Measurements from ENCODE around the gene PPP6R2. TPM values are rescaled to one million over a fixed set of nuclear protein-coding genes. Genes with fewer than 3 reads are reported as not detected.

Gene PPP6R2
- total RNA-seq, 2 donors from 2014 or later, result 58.7 to 81.2 TPM

GRCh38 chr22:50306753-50307749 lies 36.1 kb upstream of the PPP6R2 start, which contains the start of gene PLXNB2:
Gene PLXNB2 (minus strand): TSS chr22:50307646. CDS start chr22:50290584, 17,062 bp downstream.
- Histone ChIP-seq H3K36me3 (ENCODE audit: control insufficient read depth, insufficient read depth, low read length) (no peaks in the 10 kb centered on the region), H3K4me3 (ENCODE audit: low read length) (peak within 1 kb of the TSS; percentile 84), H3K9me3 (ENCODE audit: control insufficient read depth, low read length) (no peaks in the 10 kb centered on the region), H3K27me3 (ENCODE audit: control insufficient read depth, insufficient read depth, low read length, poor library complexity, severe bottlenecking) (no peaks in the 10 kb centered on the region), H3K4me1 (ENCODE audit: control insufficient read depth, insufficient read depth, low read length) (peaks cover 3% of the 10 kb centered on the region), H3K27ac (ENCODE audit: low read depth, low read length) (peak within 1 kb of the TSS; percentile 70), H3K9ac (ENCODE audit: extremely low read depth, low read length, poor library complexity, severe bottlenecking) (peak within 1 kb of the TSS; percentile 68)
- Mint-ChIP-seq H3K27ac (no peak within 1 kb of the TSS), H3K4me1 (peaks cover 14% of the 10 kb centered on the region), H3K27me3 (ENCODE audit: insufficient read depth) (peaks cover 2% of the 10 kb centered on the region), H3K36me3 (ENCODE audit: low read depth) (no peaks in the 10 kb centered on the region), H3K9me3 (no peaks in the 10 kb centered on the region), H3K4me3 (peak within 1 kb of the TSS; percentile 67)
- 0 to 1% methylated on average over 39 to 97 of the region's 105 CpGs for WGBS, 2 experiments (ENCODE audit: insufficient coverage in 1 of 2, insufficient read length in 1 of 2)
- DNase-seq, result peak; percentile 86
- no peak for TF ChIP-seq CTCF (conservative IDR thresholded peaks at IDR 0.05)

GRCh38 chr22:50307890-50308596 lies 35.1 kb upstream of the PPP6R2 start:
- WGBS, 2 experiments (ENCODE audit: insufficient coverage in 1 of 2, insufficient read length in 1 of 2), result 88 to 91% methylated on average over 10 to 18 of the region's 19 CpGs
- Histone ChIP-seq H3K4me1 (ENCODE audit: control insufficient read depth, insufficient read depth, low read length) (peaks cover 3% of the 10 kb centered on the region), H3K4me3 (ENCODE audit: low read length) (no peak overlapping the region), H3K27me3 (ENCODE audit: control insufficient read depth, insufficient read depth, low read length, poor library complexity, severe bottlenecking) (no peaks in the 10 kb centered on the region), H3K9ac (ENCODE audit: extremely low read depth, low read length, poor library complexity, severe bottlenecking) (no peak overlapping the region), H3K27ac (ENCODE audit: low read depth, low read length) (peak overlapping the region; percentile 17), H3K36me3 (ENCODE audit: control insufficient read depth, insufficient read depth, low read length) (no peaks in the 10 kb centered on the region), H3K9me3 (ENCODE audit: control insufficient read depth, low read length) (no peaks in the 10 kb centered on the region)
- Mint-ChIP-seq H3K27me3 (ENCODE audit: insufficient read depth) (peaks cover 2% of the 10 kb centered on the region), H3K27ac (no peak overlapping the region), H3K36me3 (ENCODE audit: low read depth) (no peaks in the 10 kb centered on the region), H3K4me1 (peaks cover 14% of the 10 kb centered on the region), H3K4me3 (peak overlapping the region; percentile 67), H3K9me3 (no peaks in the 10 kb centered on the region)
- no peak for TF ChIP-seq CTCF (conservative IDR thresholded peaks at IDR 0.05)
- no peak for DNase-seq

GRCh38 chr22:50308597-50308935 lies 34.6 kb upstream of the PPP6R2 start:
- Histone ChIP-seq H3K4me1 (ENCODE audit: control insufficient read depth, insufficient read depth, low read length) (peaks cover 3% of the 10 kb centered on the region), H3K9ac (ENCODE audit: extremely low read depth, low read length, poor library complexity, severe bottlenecking) (no peak overlapping the region), H3K27me3 (ENCODE audit: control insufficient read depth, insufficient read depth, low read length, poor library complexity, severe bottlenecking) (no peaks in the 10 kb centered on the region), H3K4me3 (ENCODE audit: low read length) (no peak overlapping the region), H3K36me3 (ENCODE audit: control insufficient read depth, insufficient read depth, low read length) (no peaks in the 10 kb centered on the region), H3K9me3 (ENCODE audit: control insufficient read depth, low read length) (no peaks in the 10 kb centered on the region), H3K27ac (ENCODE audit: low read depth, low read length) (peak overlapping the region; percentile 62)
- H3K36me3 Mint-ChIP-seq (ENCODE audit: low read depth), result no peaks in the 10 kb centered on the region
- H3K4me1 Mint-ChIP-seq, result peaks cover 14% of the 10 kb centered on the region
- WGBS, 2 experiments (ENCODE audit: insufficient coverage in 1 of 2, insufficient read length in 1 of 2), result 77 to 80% methylated on average over 1 to 7 of the region's 7 CpGs
- peak overlapping the region; percentile 67 for H3K4me3 Mint-ChIP-seq
- peaks cover 2% of the 10 kb centered on the region for H3K27me3 Mint-ChIP-seq (ENCODE audit: insufficient read depth)
- H3K27ac Mint-ChIP-seq, result peak overlapping the region; percentile 56
- no peaks in the 10 kb centered on the region for H3K9me3 Mint-ChIP-seq
- no peak for TF ChIP-seq CTCF (conservative IDR thresholded peaks at IDR 0.05)
- DNase-seq, result peak; percentile 68

All from endodermal cell (in vitro differentiated cells).